Stimulated activated CD8-positive, alpha-beta memory T cell treated with anti-CD3 and anti-CD28 coated beads, Interleukin-2, amount 100 ng/mL, for 1 hour (primary cell): ENCODE results near the gene ADGRG1.
"Not testable (repeated sequence)": the region's sequence is repeated elsewhere in the genome, so short reads cannot be mapped to it uniquely, and the experiment has no call there.

ENCODE experiments used
- DNase-seq, 2 donors: peaks; one replicate each; pipeline ENCODE4 v3.0.0-alpha.2; 2020; ENCODE audit warnings: low read depth in 2 of 2

ADGRG1 gene

DNA sequence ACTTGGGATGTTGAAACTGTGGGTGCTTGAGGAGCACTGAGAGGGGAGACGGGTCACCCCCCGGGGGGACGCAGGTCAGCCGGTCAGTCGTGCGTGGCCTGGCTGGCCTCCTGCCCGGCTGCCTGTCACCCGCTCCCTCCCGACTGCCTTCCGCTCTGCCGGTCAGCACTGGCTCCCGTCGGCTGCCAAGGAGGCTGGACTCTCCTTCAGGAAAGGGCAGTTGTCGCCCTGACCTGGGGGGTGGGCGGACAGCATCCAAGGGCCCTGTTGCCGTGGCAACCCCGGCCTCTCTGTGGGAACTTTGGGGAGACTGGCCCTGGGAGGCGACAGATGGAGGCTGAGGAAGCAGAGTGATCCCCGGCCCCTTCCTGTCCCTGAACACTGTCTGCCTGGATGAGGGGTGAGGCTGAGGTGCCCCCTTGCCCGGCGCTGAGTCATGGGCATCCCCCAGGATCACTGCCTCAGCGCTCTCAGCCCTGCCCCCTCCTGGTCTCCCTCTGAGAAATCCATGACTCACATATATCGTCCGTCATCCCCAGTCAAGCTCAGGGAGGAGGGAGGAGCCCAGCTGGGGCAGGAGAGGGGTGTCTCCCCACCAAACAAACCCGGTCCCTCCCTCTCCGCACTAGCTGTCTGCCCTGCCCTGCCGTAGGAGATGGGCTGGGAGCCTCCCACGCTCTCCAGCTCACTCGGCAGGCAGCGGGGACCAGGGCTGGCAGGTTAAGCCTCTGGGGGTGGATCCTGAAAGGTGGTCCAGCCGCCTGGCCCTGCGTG is at the start of gene ADGRG1:
Gene ADGRG1, plus strand, starts transcription at position 623 of the 774 bp plus-strand sequence. CDS start 21,658 bp downstream, outside the sequence.
- DNase-seq, result peak in 1 of 2 donors; percentile 16

DNA sequence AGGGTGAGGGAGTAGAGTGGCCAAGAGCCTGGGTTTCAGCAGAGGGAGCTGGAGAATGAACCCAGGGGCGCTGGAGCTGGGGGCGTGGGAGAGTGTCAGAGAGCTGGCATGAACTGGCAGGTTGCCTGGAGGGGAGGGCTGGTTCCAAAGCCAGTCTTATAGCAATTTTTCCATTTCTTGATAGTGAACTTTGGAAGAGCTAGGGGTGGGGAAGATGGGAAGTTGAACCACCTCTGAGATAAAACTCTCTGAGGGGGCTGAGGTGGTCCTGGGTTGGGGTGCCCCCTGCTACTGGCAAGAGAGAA is 49.1 kb upstream of the ADGRG1 start:
- DNase-seq, result no peak

DNA sequence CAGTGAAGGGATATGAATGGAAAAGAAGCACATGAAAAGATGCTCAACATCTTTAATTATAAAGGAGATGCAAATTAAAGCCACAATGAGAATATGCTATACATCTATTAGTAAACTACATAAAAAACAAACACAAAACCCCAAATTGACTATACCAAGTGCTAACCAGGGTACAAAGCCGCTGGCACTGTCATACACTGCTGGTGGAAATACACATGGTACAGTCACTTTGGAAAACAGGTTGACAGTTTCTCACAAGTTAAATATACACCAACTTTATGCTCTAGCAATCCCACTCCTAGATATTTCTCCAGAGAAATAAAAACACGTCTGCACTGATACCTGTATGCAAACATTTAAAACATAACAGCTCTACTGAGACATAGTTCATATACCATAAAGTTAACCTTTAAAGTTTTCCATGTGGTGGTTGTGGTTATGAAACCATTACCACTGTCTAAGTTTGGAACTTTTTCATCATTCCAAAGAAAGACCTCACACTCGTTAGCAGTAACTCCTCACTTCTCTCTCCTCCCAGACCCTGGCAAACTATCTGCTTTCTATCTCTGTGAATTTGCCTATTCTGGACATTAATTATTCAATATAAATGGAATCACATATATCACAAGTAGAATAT is 43.3 kb upstream of the ADGRG1 start:
- DNase-seq, result no peak

DNA sequence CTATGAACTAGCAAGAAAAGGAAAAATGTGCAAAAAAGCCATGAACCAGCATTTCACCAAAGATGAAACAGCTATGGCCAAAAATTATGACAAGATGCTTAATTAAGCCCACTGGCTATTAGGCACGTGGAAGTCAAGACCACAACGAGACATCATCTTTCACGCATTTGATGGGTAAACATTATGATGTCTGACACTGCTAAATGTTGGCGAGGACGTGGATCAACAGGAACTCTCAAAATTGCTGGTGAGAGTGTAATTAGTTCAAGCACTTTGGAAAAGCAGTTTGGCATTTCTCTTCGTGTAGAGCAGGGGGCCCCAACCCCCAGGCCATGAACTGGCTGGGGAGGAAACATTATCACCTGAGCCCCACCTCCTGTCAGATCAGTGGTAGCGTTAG is 39.6 kb upstream of the ADGRG1 start:
- DNase-seq, result no peak

DNA sequence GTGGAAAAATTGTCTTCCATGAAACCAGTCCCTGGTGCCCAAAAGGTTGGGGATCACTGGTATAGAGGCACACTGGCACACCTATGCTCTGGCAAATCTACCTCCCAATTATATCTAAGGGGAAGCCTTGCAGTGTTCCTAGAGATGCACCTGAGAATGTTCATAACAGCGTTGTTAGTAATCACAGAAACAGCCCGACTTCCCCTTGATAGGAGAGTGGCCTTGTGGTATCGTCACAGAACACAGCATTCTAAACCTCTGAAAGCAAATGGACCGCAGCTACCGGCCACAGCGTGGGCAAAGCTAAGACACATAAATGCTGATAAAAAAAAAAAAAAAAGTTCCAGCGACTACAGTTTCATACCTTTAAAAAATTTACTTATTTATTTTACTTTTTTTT is 39.1 kb upstream of the ADGRG1 start:
- DNase-seq, result no peak

DNA sequence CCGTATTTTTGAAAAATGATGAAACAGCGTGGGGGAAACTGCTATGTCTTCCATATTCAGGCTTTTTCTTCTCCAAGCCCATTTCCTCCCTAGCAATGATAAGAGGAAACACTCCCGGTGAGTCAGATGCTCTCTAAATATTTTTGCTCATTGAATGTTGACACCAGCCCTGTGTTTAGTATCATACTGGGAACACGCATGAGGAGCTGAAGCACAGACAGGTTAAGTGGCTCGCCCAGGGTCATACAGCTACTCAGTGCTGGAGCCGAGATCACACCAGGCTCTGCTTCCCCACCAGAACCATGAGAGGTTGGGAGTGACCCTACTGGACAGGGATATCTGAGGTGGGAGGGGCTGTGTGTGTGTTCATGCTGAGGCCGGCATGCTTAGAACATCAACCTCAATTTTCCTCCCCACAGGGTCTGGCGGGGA is 37.8 kb upstream of the ADGRG1 start:
- no peak for DNase-seq

DNA sequence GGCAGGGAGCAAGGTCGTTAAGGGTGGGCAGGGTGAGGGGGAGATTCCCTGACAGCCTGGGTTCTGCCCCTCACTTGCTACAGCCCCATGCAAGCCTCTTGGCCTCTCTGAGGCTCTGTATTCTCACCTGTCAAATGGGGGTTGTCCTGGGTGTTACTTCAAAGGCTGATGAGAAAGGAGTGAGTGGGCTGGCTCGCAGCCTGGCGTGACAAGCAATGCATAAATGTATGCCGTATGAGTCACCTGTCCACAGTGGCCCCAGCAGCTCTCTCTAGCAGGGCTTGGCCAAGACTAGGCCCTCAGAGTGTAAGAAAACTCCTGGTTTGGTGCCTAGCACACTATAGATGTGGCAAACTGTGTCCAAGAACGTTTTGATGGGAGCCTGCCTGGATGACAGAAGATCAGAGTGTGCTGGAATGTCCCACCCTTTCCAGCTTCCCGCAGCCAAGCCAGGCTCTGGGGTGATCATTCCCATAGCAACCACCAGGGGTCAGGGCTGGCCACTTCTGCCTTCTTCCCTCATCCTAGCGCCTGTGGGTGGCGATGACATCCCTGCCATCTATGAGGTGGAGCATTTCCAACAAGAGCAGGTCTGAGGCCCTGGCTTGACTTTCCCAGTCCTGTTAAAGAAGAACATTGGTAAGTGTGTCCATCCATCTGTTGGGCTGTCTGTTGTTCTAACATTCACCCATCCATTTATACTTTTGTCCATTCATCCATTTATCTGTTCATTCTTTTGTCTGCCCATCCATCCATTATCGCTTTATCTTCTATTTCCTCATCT is 37.2 kb upstream of the ADGRG1 start:
- no peak for DNase-seq

DNA sequence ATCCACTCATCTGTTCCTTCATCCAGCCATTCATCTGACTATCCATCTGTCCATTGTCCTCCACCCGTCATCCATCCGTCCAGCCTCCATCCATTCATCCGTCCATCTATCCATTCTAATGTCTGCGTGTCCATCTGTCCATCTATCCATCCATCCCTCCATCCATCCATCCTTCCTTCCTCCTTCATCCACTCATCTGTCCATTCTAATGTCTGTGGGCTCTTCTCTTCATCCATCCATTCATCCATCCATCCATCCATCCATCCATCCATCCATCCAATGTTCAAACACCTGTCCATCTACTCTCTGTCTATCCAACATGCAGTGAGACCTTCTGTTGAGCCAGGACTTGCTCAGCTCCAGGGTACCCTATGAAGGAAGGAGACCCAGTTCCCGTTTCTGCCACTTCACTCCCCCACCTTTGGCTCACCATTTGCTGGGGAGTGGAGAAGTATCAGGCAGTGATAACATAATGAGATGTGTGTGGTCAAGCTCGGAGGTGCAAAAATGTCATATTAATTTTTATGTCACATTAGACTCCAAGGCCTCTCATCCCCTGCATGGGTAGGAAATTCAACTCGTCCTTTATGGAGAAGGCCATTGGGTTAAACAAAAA is 36.5 kb upstream of the ADGRG1 start:
- no peak for DNase-seq

DNA sequence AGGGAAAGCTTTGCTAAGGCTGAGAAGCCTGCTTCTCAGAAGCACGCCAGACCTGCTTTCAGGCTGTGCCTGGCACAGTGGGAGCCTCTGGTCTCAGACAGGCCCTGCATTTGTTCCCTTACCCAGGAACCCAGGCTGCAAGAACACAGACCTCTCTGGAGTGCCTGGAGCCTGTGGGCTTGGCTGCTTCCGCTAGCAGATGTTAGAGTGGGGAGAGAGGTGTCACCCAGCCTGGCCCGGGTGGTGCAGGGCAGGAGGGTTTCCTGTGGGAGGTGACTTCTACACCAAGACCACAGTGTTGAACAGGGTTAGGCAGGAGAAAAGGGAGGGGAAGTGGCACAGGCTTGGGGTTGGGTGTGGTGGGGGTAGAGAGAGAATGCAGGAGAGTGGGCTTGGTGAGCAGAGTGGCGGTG is 35.8 kb upstream of the ADGRG1 start:
- peak; percentile 52 to 54 for DNase-seq

DNA sequence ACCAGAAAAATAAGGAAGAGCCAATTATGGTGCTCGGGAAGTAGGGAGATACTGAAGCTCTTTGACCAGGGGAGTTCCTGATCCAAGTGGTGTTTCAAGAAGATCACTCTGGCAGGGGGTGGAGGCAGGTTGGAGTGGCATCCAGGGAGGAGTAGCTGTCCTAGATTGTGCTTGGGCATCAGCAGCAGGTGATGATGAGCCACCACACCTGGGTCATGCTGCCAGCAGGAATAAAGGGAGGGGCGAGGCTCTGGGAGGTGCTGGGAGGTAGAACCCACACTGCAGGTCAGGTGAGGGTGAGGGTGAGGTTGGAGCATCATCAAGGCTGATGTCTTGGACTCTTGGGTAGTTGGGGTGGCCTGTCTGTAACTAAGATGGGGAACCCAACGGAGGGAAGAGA is 35.4 kb upstream of the ADGRG1 start:
- no peak for DNase-seq

DNA sequence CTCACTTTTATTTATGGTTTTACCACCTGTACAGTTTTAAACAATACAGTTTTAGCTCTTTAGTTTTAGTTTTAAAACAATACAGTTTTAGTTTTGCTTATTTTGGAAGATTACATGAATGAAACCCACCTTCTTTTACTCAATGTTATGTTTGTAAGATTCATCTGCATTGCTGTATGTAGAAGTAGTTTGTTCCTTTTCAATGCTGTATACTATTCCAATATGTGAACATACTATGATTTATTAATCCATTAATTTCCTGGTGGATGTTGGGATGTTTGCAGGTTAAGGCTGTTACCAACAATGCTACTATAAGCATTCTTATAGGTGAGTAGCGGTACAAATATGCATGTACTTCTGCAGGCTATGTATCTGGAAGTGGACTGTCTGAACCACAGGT is 34.4 kb upstream of the ADGRG1 start:
- no peak for DNase-seq

DNA sequence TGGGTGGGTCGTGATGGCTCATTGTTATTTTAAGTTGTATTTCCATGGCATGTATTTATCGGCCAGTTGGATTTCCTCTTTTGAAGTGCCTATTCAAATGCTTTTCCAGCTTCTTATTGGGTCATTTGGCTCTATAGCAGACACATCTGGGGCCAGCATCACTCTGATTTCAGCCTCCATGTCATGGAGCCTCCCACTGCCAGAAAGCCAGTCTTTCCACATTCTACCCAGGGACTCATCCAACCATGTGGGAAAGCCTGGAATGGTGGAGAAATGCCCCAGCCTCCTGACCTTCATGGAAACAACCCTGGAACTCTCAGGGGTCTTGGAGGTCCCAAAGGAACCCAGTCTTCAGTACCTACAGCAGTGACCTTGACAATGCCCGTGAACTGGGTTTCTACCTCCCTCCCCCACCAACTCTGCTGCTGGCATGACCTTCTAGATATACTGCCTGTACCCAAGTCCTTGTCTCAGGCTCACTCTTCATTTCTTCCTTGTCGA is 33.8 kb upstream of the ADGRG1 start:
- DNase-seq, result no peak

DNA sequence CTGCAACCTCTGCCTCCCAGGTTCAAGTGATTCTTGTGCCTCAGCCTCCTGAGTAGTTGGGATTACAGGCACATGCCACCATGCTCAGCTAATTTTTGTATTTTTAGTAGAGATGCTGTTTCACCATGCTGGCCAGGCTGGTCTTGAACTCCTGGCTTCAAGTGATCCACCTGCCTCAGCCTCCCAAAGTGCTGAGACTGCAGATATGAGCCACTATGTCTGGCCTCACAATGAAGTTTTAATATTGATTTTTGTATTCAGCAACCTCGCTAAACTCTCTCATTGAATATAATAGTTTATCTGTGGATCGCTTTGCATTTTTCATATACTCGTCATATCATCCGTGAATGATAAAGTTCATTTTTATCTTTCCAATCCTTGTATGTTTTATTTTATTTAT is 32.2 kb upstream of the ADGRG1 start:
- not testable (repeated sequence) for DNase-seq

DNA sequence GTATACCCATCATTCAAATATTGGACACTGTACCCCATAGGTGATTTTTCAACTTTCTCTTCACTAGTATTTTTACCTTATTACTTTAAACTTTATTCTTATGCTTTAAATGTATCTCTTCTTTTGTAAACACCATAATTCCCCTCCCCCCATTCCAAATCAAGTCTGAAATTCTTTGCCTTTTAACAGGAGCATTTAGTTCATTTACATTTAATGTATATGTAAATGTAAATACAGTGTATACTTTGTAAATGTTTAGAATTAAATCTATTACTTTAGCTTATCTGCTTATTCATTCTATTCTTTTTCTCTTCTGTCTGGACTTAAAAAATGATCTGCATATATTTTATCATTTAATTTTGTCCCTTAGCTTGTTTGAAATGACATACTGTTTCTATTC is 30.0 kb upstream of the ADGRG1 start:
- DNase-seq, result no peak

DNA sequence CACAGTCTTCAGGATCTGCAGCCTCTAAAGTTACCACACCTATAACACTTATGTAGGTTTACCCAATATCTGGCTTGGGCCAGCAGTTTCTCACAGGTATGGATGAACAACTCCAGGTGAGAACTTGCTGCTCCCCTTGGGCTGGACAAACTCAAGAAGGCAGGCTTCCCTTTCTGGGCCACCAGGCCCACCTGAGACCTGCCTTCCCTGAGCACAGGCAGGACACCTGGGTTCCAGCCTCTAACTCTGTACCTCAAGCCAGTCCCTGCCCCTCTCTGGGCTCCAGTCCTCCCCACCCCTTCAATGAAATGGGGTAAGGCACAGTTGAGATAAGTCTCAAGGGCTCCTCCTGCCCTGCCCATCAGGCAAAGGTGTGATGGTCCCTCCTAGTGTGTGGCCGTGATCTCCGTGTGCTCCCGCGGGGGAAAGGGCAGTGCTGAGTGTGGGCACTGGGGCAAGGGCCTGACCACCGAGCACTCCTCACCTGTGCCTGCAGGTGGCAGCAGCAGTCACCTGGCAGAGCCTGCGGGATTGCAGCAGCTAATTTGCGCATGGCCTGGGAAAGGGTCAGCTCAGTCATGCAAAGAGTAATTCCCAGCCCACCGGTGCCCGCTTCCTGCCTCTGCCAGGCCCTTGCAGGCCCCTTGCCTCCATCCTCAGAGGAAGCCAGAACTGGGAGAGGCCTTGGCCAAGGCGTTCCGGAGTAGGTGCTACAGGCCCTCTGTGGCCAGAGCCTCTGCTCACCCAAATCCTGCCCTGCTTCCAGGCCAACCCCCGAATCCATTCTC is 28.2 kb upstream of the ADGRG1 start:
- no peak for DNase-seq

DNA sequence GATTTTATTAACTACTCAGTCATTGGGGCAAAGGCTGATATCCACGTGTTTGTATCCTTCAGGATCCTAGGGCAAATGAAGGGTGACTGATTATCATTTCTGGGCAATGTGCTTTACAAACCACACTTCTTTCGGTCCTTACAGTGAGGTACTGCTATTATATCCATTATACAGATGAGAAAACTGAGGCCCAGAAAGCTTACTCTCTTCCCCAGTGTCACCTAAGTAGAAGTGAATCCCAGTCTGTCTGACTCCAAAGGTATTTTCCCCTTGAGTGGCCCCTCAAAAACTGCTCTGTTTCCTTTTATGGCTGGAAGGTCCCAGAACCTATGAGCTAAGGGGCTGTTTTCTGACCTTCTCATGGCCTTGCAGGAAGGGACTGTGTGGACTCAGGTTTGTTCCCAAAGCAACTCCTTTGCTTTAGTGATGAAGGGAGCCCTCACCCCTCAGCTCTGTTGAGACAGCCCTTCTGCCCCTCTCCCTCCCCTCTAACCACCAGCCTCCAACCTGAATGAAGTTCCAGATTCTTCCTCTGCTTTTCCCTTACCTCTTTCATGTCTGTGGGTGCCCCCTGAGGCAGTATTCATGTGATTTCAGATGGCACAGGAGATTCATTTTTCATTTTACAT is 27.4 kb upstream of the ADGRG1 start:
- no peak for DNase-seq

DNA sequence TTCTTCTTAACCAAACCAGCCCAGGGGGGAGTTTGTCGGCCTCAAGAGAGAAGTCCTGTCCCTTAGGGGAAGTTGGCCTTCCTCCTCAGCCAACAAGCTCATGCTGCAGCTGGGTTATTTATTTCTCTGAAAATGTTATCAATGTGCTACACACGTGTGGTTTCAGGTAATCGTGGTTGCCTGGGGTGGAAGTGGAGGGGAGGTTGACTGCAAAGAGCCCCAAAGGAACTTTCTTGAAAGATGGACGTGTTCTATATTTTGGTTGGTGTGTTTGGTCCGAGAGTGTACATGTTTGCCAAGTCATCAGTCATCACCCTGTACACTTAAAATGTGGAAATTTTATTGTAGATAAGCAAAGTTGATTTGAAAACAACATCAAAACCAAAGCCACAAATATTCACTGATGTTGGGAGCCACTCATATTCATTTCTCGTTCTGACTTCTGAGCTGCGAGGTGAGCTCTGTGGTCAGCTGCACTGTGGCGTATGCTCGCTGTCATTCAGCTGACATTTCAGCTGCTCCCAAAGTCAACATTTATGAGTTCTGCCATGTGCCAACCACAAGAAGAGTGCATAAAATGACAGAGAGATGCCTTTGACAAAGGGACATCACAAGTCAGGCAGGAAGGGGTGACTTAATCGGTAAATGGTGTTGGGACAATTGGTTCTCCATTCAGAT is 26.5 kb upstream of the ADGRG1 start:
- DNase-seq, result no peak

DNA sequence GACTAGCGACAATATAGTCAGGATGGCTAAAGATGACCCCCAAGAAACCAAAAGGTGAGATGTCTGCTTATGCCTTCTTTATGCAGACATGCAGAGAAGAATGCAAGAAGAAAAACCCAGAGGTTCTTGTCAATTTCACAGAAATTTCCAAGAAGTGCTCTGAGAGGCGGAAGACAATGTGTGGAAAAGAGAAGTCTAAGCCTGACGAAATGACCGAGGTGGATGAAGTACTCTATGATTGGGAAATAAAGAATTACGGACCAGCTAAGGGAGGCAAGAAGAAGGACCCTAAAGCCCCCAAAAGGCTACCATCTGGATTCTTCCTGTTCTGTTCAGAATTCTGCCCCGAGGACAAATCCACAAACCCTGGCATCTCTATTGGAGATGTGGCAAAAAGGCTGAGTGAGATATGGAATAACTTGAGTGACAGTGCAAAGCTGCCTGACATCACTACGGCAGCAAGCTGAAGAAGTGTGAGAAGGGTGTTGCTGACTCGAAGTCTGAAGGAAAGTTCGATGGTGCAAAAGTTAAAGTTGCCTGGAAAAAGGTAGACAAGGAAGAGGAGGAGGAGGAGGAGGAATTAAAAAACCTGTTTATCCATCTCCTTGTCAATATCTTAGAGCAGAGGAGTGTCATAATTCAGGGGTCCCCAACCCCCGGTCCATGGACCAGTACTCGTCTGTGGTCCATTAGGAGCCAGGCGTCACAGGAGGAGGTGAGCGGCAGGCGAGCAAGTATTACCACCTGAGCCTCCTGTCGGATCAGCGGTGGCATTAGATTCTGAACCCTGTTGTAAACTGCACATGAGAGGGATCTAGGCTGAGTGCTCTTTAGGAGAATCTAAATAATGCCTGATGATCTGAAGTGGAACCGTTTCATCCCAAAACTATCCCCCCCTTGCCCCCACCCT is 25.1 kb upstream of the ADGRG1 start:
- DNase-seq, result no peak

DNA sequence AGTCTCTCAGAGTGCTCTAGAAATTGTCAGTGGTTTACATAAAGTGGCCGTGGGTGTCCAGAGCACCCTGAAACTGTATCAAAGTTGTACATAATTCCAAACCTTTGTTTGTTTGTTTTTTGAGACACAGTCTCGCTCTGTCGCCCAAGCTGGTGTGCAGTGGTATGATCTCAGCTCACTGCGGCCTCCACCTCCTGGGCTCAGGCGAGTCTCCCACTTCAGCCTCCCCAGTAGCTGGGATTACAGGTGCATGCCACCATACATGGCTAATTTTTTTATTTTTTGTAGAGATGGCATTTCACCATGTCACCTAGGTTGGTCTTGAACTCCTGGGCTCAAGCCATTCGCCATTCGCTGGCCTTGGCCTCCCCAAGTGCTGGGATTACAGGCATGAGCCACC is 24.3 kb upstream of the ADGRG1 start:
- no peak for DNase-seq
